Caco-2 (cell line): ENCODE measurements around the gene NRXN3. TPM values are rescaled to one million over a fixed set of nuclear protein-coding genes. Genes with fewer than 3 reads are reported as not detected.

Experiments
- BruUV-seq: library from RNA; stranded (reverse); fragments of 400-500 nt; replicated peaks from 2 replicates; lab custom pipeline; 2021; lab: Mats Ljungman, UMichigan
- CTCF ChIA-PET: fragments of 300-600 bp; sonication (Branson Sonifier 250); formaldehyde crosslinking; loops from one replicate; lab custom pipeline; 2022; ENCODE audit warnings: antibody characterized with exemption; lab: Charles Lee
- POLR2A ChIA-PET: fragments of 300-600 bp; sonication (Branson Sonifier 250); formaldehyde crosslinking; loops from one replicate; lab custom pipeline; 2022; ENCODE audit warnings: antibody characterized with exemption; lab: Charles Lee
- DNase-seq, 2 experiments: peaks; one replicate each; pipeline versions ENCODE4 v3.0.0 to v3.0.0-alpha.2; 2020 to 2022
- H3K27me3 ChIP-seq: replicated peaks from 2 replicates; pipeline ENCODE4 v1.6.0; 2011; ENCODE audit warnings: low read length; ENCODE audit not compliant: control insufficient read depth, insufficient read depth
- H3K36me3 ChIP-seq: 2 replicates; pipeline ENCODE4 v1.5.1; 2011; ENCODE audit warnings: low read length; ENCODE audit not compliant: control insufficient read depth, insufficient read depth
- H3K4me1 ChIP-seq: fragments of 250-450 bp; sonication (Bioruptor Pico); 2 replicates; pipeline ENCODE4 v1.5.1; 2020; ENCODE audit warnings: mild to moderate bottlenecking
- H3K4me3 ChIP-seq: 2 replicates; pipeline ENCODE4 v1.5.1; 2011; ENCODE audit warnings: low read depth, mild to moderate bottlenecking, control low read depth, low read length
- H3K9me3 ChIP-seq: fragments of 250-450 bp; sonication (Bioruptor Pico); 2 replicates; pipeline ENCODE4 v1.5.1; 2020; ENCODE audit warnings: mild to moderate bottlenecking, moderate library complexity
- H3K27ac Mint-ChIP-seq: one replicate; pipeline ENCODE4 v1.8.0; 2022; ENCODE audit warnings: mixed read lengths; ENCODE audit not compliant: unreplicated experiment
- H3K27me3 Mint-ChIP-seq: one replicate; pipeline ENCODE4 v1.8.0; 2022; ENCODE audit warnings: mixed read lengths; ENCODE audit not compliant: insufficient read depth, unreplicated experiment
- H3K36me3 Mint-ChIP-seq: one replicate; pipeline ENCODE4 v1.8.0; 2022; ENCODE audit warnings: mild to moderate bottlenecking, mixed read lengths; ENCODE audit not compliant: insufficient read depth, unreplicated experiment
- H3K4me1 Mint-ChIP-seq: one replicate; pipeline ENCODE4 v1.8.0; 2022; ENCODE audit warnings: low read depth, mixed read lengths; ENCODE audit not compliant: unreplicated experiment
- H3K4me3 Mint-ChIP-seq: one replicate; pipeline ENCODE4 v1.8.0; 2022; ENCODE audit warnings: mild to moderate bottlenecking, moderate library complexity, mixed read lengths; ENCODE audit not compliant: unreplicated experiment
- H3K9me3 Mint-ChIP-seq: one replicate; pipeline ENCODE4 v1.8.0; 2022; ENCODE audit warnings: mixed read lengths; ENCODE audit not compliant: unreplicated experiment
- CTCF ChIP-seq, 2 experiments: fragments of 200-600 bp in 1 of 2; IDR thresholded peaks; 1 replicate in 1 of 2; 2 replicates in 1 of 2; pipeline versions ENCODE4 v1.5.1 to v1.8.0; 2011 to 2022; ENCODE audit warnings: antibody characterized with exemption in 1 of 2, control low read depth in 1 of 2, inconsistent platforms in 1 of 2, low read depth in 1 of 2, low read length in 1 of 2, mild to moderate bottlenecking in 1 of 2, moderate library complexity in 1 of 2; ENCODE audit not compliant: insufficient read depth in 1 of 2, severe bottlenecking in 1 of 2, unreplicated experiment in 1 of 2
- intact Hi-C: fragments of 100-400 bp; cut with micrococcal nuclease; formaldehyde crosslinking; loops from one replicate; pipeline ENCODE4 v1.10.0; 2022; ENCODE audit not compliant: unreplicated experiment
- total RNA-seq: library from RNA; stranded (reverse); gene quantifications from 2 replicates; pipeline ENCODE4 v1.2.3, GENCODE V29; 2022

NRXN3 gene
- total RNA-seq, 1 experiment from 2014 or later, result 12.4 TPM

GRCh38 chr14:79265366-79265946 is 1095.3 kb downstream of the NRXN3 start:
- Histone ChIP-seq H3K27me3 (no peaks in the 10 kb centered on the region), H3K36me3 (no peaks in the 10 kb centered on the region), H3K4me3 (no peak overlapping the region), H3K4me1 (no peaks in the 10 kb centered on the region), H3K9me3 (no peaks in the 10 kb centered on the region)
- TF ChIP-seq CTCF (IDR thresholded peaks at IDR 0.05; ENCODE audit: insufficient read depth in 1 of 2, low read depth in 1 of 2, low read length in 1 of 2, severe bottlenecking in 1 of 2, unreplicated experiment in 1 of 2), result no peak
- no peak for DNase-seq
- Mint-ChIP-seq H3K27me3 (no peaks in the 10 kb centered on the region), H3K27ac (no peak overlapping the region), H3K4me3 (no peak overlapping the region), H3K36me3 (no peaks in the 10 kb centered on the region), H3K4me1 (peaks cover 6% of the 10 kb centered on the region), H3K9me3 (no peaks in the 10 kb centered on the region)
- CTCF ChIA-PET, result no interaction called here
- intact Hi-C loops, result no loop called here
- BruUV-seq, result no TSS peak
- POLR2A ChIA-PET, result no interaction called here

GRCh38 chr14:79270361-79270760 is 1100.2 kb downstream of the NRXN3 start:
- Histone ChIP-seq H3K27me3 (no peaks in the 10 kb centered on the region), H3K36me3 (no peaks in the 10 kb centered on the region), H3K4me1 (no peaks in the 10 kb centered on the region), H3K4me3 (no peak overlapping the region), H3K9me3 (no peaks in the 10 kb centered on the region)
- no peak overlapping the region for H3K27ac Mint-ChIP-seq
- H3K4me1 Mint-ChIP-seq, result no peaks in the 10 kb centered on the region
- ChIA-PET CTCF (no interaction called here), POLR2A (no interaction called here)
- no peaks in the 10 kb centered on the region for H3K27me3 Mint-ChIP-seq
- intact Hi-C loops, result loop anchor here (10.0 kb wide), 1 partner anchor 256 kb away; no protein-coding TSS in a partner anchor
- DNase-seq, result no peak
- no peaks in the 10 kb centered on the region for H3K36me3 Mint-ChIP-seq
- H3K4me3 Mint-ChIP-seq, result no peak overlapping the region
- BruUV-seq, result no TSS peak
- TF ChIP-seq CTCF (IDR thresholded peaks at IDR 0.05; ENCODE audit: insufficient read depth in 1 of 2, low read depth in 1 of 2, low read length in 1 of 2, severe bottlenecking in 1 of 2, unreplicated experiment in 1 of 2), result no peak
- H3K9me3 Mint-ChIP-seq, result no peaks in the 10 kb centered on the region

- Mint-ChIP-seq H3K4me3 (no peak overlapping the region), H3K27me3 (no peaks in the 10 kb centered on the region), H3K4me1 (no peaks in the 10 kb centered on the region), H3K27ac (no peak overlapping the region), H3K9me3 (no peaks in the 10 kb centered on the region), H3K36me3 (no peaks in the 10 kb centered on the region)
- Histone ChIP-seq H3K4me1 (no peaks in the 10 kb centered on the region), H3K4me3 (no peak overlapping the region), H3K27me3 (no peaks in the 10 kb centered on the region), H3K9me3 (no peaks in the 10 kb centered on the region), H3K36me3 (no peaks in the 10 kb centered on the region)
- intact Hi-C loops, result loop anchor here (10.0 kb wide), 1 partner anchor 256 kb away; no protein-coding TSS in a partner anchor
- TF ChIP-seq CTCF (IDR thresholded peaks at IDR 0.05; ENCODE audit: insufficient read depth in 1 of 2, low read depth in 1 of 2, low read length in 1 of 2, severe bottlenecking in 1 of 2, unreplicated experiment in 1 of 2), result no peak
- ChIA-PET CTCF (no interaction called here), POLR2A (no interaction called here)
- BruUV-seq, result no TSS peak
- no peak for DNase-seq
Measured at GRCh38 chr14:79271122-79271521, 1100.9 kb downstream of the NRXN3 start.
